ENCODE data around the gene BORA.
"Not testable (repeated sequence)": the region's sequence is repeated elsewhere in the genome, so short reads cannot be mapped to it uniquely, and the experiment has no call there.

The BORA gene

DNA sequence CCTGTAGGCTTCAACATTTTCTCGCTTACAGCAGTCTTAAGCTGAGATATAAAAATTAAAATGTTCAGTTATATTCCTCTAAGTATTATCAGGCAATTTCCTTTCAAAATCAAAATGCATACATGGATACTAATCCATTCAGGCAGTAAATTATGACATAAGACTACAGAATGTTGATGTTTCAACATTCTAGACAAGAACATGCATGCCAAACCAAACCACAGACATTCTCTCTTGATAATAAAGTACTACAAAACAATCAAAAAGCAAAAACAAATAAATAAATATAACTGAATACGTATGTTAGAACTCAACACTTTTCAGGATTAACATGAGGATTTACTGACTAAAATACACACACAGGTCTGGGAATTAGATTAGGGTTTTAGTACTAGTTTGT lies 46.3 kb downstream of the BORA start:
- no peak for DNase-seq

DNA sequence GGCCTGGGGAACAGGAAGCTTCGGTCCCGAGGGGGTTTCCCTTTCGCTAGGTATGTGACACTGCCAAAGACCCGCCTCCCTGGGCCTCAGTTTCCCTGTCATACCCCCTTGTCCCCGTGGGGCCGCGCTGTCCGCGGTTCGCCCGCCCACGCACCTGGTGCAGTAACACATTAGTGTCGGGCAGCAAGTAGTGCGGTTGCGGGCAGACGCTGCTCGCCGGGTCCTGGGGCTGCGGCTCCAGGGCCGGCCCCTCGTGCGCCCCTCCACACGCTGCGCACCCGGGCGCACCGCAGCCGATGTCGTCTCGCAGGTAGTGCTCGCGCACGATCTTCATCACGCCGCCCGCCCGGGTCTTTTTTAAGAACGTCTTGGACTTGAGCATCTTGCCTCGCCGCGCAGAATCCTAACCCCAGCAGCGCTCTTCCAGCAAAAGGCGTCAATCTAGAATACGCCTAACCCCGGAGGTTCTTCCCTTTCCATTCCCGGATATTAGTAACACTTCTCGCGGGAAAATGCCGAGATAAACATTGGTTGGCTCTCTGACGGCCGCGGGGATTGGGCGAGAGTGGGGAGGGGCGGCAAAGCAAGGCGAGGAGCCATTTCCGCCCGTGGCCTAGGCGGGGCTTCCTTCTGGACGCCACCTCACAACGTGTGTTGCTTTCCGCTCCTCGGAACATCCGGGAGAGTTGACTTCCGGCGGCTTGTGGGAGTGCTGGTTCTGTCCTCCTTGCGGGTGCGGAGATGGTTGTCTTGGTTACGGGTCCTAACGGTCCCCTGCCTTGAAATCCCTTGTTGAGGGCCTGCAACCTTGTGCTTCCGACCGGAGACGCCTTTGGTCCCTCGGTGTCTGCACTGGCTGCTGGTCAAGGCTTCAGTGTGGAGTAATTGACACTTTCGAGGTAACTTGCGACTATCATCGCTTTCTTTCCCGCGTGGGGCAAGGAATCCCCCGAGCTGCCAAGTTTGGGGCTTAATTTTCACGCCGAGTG lies 54.0 kb downstream of the BORA start, which contains the start of the genes DIS3 and PIBF1:
DIS3 (minus strand) TSS at position 450 of the 989 bp plus-strand sequence; CDS start at position 382, 68 bp downstream.
PIBF1 (plus strand) TSS at position 683 of the 989 bp plus-strand sequence. CDS start 1,337 bp downstream, outside the sequence.
- peak; percentile 94 for DNase-seq

DNA sequence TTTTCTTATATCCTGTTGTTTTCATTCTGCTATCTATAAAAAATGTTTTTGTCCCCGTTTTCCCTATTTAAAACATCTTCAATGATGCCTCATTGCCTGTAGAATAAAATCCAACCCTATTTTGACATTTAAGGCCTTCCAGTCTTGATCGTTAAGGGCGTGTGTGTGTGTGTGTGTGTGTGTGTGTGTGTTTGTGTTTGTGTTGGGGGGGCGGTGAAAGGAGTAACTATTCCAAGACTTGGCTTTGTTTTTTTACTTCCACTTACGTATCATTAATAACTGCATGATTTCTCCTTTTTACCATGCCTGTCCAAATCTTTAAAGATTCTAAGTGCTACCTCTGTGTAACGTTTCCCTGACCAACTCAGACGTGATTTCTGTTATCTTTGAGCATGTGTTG lies 55.0 kb downstream of the BORA start:
- no peak for DNase-seq

DNA sequence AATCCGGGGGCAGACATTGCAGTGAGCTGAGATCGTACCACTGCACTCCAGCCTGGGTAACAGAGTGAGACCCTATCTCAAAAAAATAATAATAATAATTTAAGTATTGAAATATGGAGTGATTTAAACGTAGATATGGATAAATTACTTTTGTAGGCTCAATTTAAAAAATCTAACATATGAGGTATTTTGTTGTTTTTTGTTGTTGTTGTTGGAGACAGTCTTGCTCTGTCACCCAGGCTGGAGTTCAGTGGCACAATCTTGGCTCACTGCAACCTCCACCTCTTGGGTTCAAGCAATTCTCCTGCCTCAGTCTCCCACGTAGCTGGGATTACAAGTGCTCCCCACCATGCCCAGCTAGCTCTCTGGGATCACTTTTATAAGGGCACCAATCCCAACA lies 57.0 kb downstream of the BORA start:
- DNase-seq: not testable (repeated sequence)

DNA sequence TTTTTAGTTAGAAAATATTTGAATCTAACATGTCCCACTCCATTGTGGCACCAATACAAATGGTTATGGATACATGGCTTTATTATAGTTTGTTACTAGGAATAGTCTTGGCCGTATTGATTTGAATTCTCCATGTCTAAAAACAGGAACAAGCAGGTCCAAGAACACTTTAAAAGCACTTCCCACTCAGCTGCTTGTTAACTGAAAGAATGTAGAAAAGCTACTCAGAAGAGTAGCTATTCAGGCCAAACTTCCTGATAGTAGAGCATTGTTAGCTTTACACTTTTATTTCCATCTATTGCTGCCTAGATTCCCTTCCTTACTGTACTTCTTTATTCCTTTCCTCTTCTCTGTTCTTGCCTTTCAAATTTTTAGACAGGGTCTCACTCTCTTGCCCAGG lies 61.1 kb downstream of the BORA start:
- DNase-seq: no peak

DNA sequence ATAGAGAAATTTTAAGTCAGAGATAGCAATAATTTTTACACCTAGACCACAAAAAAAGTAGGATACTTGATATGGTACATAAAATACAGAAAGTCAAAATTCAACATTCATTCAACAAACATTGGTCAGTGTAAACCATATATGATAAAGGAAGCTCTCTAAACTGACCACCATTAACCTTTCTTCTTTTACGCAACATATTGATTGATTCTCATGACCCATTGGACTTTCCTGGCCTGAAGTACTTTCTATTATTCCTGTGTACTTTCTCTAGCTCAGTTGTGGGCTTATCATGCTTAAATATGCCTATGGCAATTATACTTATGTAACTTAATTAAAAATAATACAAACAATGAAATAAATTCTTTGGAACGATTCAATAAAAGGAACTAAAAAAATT lies 64.9 kb downstream of the BORA start:
- DNase-seq: no peak

DNA sequence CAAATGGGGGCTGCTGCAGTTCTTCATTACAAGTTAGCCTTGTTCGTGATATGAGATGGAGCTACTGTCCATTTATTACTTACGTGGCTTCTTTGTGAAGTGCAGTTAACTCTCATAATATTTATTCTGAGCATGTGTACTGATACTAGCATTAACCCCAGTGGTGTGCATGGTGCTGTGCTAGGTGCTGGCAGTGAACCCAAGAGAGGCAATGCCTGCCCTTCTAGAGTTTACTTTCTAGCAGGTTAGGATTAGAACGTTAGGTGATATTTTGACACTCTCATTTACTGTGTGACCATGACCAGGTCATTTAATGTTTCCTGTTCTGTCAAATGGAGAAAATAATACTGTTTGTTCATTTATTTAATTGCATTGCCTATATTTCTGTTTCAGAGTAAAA lies 71.1 kb downstream of the BORA start:
- DNase-seq: no peak

DNA sequence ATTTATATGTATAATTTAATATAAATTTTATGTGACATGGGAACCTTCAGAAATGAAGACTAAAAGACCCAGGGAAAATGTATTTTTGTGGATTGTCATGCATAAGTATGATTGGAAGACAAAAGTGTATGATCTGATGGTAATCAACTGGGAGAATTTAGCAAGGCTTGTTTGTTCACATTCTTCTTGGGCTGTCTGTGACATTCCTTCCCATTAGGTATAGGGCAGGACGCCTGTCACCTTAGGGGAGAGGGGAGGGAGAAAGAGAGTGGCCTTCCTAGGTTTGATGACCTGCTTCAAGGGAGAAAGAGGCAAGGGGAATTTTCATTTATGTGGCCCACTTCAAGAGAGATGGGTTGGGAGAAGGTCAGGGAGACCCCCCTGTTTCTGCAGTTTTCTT lies 76.6 kb downstream of the BORA start:
- DNase-seq: no peak

All from activated CD8-positive, alpha-beta memory T cell treated with anti-CD3 and anti-CD28 coated beads, Interleukin-2, amount 50 U/mL, for 4 hours (primary cell).